Measurements from ENCODE around the gene CAMTA1.

CAMTA1 gene

GRCh38 chr1:7289694-7290093 is 504.4 kb downstream of the CAMTA1 start:
- H4K8ac ChIP-seq (ENCODE audit: low read depth, low read length): no peak overlapping the region
- H2AK5ac ChIP-seq (ENCODE audit: low read length): no peak overlapping the region
- H2AFZ ChIP-seq (ENCODE audit: insufficient read depth, low read length, poor library complexity): no peak overlapping the region
- H3K79me1 ChIP-seq (ENCODE audit: low read length): no peaks in the 10 kb centered on the region
- H2BK12ac ChIP-seq (ENCODE audit: low read length): no peak overlapping the region
- H3K4me1 ChIP-seq (ENCODE audit: control insufficient read depth in 1 of 2, insufficient read depth in 2 of 2, low read length in 2 of 2): peaks cover 3 to 4% of the 10 kb centered on the region in 2 experiments
- H3K79me2 ChIP-seq (ENCODE audit: control insufficient read depth, insufficient read depth, low read length, poor library complexity): no peaks in the 10 kb centered on the region
- no CpG with 5 or more reads among the region's 2 CpGs for WGBS (ENCODE audit: extremely low coverage, insufficient coverage, insufficient read length)
- H3K9me3 ChIP-seq (ENCODE audit: insufficient read depth, low read depth, low read length): peaks cover 2% of the 10 kb centered on the region
- no peak overlapping the region for H3K18ac ChIP-seq (ENCODE audit: low read length)
- H2BK120ac ChIP-seq (ENCODE audit: insufficient read depth, low read length, poor library complexity): no peak overlapping the region
- H3K4me3 ChIP-seq (ENCODE audit: low read depth, low read length): no peak overlapping the region
- no peak overlapping the region for H2BK5ac ChIP-seq (ENCODE audit: low read depth, low read length, poor library complexity)
- H3K4ac ChIP-seq (ENCODE audit: low read depth, low read length): no peak overlapping the region
- no peak overlapping the region for H3K23ac ChIP-seq (ENCODE audit: low read length)
- no peaks in the 10 kb centered on the region for H3K36me3 ChIP-seq (ENCODE audit: control insufficient read depth in 1 of 2, insufficient read depth in 2 of 2, low read length in 2 of 2)
- H3K9ac ChIP-seq (ENCODE audit: low read length): no peak overlapping the region
- H3K14ac ChIP-seq (ENCODE audit: low read length): no peak overlapping the region
- H3K4me2 ChIP-seq (ENCODE audit: low read length): no peak overlapping the region
- no peak overlapping the region for H4K12ac ChIP-seq (ENCODE audit: low read depth, low read length)
- no peaks in the 10 kb centered on the region for H3K27me3 ChIP-seq (ENCODE audit: insufficient read depth, low read length)
- no peak for DNase-seq
- no peak overlapping the region for H3K27ac ChIP-seq (ENCODE audit: low read depth, low read length)
- H4K91ac ChIP-seq (ENCODE audit: low read depth, low read length): no peak overlapping the region

GRCh38 chr1:7290971-7291970 is 506.0 kb downstream of the CAMTA1 start:
- Histone ChIP-seq H3K36me3 (ENCODE audit: control insufficient read depth in 1 of 2, insufficient read depth in 2 of 2, low read length in 2 of 2) (no peaks in the 10 kb centered on the region), H2BK12ac (ENCODE audit: low read length) (no peak overlapping the region), H3K4me2 (ENCODE audit: low read length) (no peak overlapping the region), H4K12ac (ENCODE audit: low read depth, low read length) (no peak overlapping the region), H3K79me1 (ENCODE audit: low read length) (no peaks in the 10 kb centered on the region), H3K9ac (ENCODE audit: low read length) (no peak overlapping the region), H3K9me3 (ENCODE audit: insufficient read depth, low read depth, low read length) (peaks cover under 1% of the 10 kb centered on the region), H3K79me2 (ENCODE audit: control insufficient read depth, insufficient read depth, low read length, poor library complexity) (no peaks in the 10 kb centered on the region), H3K4me3 (ENCODE audit: low read depth, low read length) (no peak overlapping the region), H3K14ac (ENCODE audit: low read length) (no peak overlapping the region), H3K4me1 (ENCODE audit: control insufficient read depth in 1 of 2, insufficient read depth in 2 of 2, low read length in 2 of 2) (peaks cover 3 to 4% of the 10 kb centered on the region in 2 experiments), H2AK5ac (ENCODE audit: low read length) (no peak overlapping the region), H3K23ac (ENCODE audit: low read length) (no peak overlapping the region), H3K27me3 (ENCODE audit: insufficient read depth, low read length) (no peaks in the 10 kb centered on the region), H3K18ac (ENCODE audit: low read length) (no peak overlapping the region), H2AFZ (ENCODE audit: insufficient read depth, low read length, poor library complexity) (no peak overlapping the region), H4K91ac (ENCODE audit: low read depth, low read length) (no peak overlapping the region), H2BK5ac (ENCODE audit: low read depth, low read length, poor library complexity) (no peak overlapping the region), H4K8ac (ENCODE audit: low read depth, low read length) (no peak overlapping the region), H2BK120ac (ENCODE audit: insufficient read depth, low read length, poor library complexity) (no peak overlapping the region), H3K27ac (ENCODE audit: low read depth, low read length) (no peak overlapping the region), H3K4ac (ENCODE audit: low read depth, low read length) (no peak overlapping the region)
- no peak for DNase-seq
- WGBS (ENCODE audit: extremely low coverage, insufficient coverage, insufficient read length): no CpG with 5 or more reads among the region's 14 CpGs

GRCh38 chr1:7292036-7292681 is 506.9 kb downstream of the CAMTA1 start:
- Histone ChIP-seq H3K9ac (ENCODE audit: low read length) (no peak overlapping the region), H3K9me3 (ENCODE audit: insufficient read depth, low read depth, low read length) (no peaks in the 10 kb centered on the region), H4K91ac (ENCODE audit: low read depth, low read length) (no peak overlapping the region), H3K4ac (ENCODE audit: low read depth, low read length) (no peak overlapping the region), H3K4me1 (ENCODE audit: control insufficient read depth in 1 of 2, insufficient read depth in 2 of 2, low read length in 2 of 2) (peaks cover 3 to 4% of the 10 kb centered on the region in 2 experiments), H3K23ac (ENCODE audit: low read length) (no peak overlapping the region), H4K8ac (ENCODE audit: low read depth, low read length) (no peak overlapping the region), H3K79me2 (ENCODE audit: control insufficient read depth, insufficient read depth, low read length, poor library complexity) (no peaks in the 10 kb centered on the region), H3K36me3 (ENCODE audit: control insufficient read depth in 1 of 2, insufficient read depth in 2 of 2, low read length in 2 of 2) (no peaks in the 10 kb centered on the region), H3K27ac (ENCODE audit: low read depth, low read length) (no peak overlapping the region), H2AK5ac (ENCODE audit: low read length) (no peak overlapping the region), H3K4me3 (ENCODE audit: low read depth, low read length) (no peak overlapping the region), H2BK5ac (ENCODE audit: low read depth, low read length, poor library complexity) (no peak overlapping the region), H3K14ac (ENCODE audit: low read length) (no peak overlapping the region), H3K27me3 (ENCODE audit: insufficient read depth, low read length) (no peaks in the 10 kb centered on the region), H4K12ac (ENCODE audit: low read depth, low read length) (no peak overlapping the region), H3K18ac (ENCODE audit: low read length) (no peak overlapping the region), H2BK120ac (ENCODE audit: insufficient read depth, low read length, poor library complexity) (no peak overlapping the region), H3K4me2 (ENCODE audit: low read length) (no peak overlapping the region), H2AFZ (ENCODE audit: insufficient read depth, low read length, poor library complexity) (no peak overlapping the region), H3K79me1 (ENCODE audit: low read length) (no peaks in the 10 kb centered on the region), H2BK12ac (ENCODE audit: low read length) (no peak overlapping the region)
- no peak for DNase-seq
- no CpG with 5 or more reads among the region's 10 CpGs for WGBS (ENCODE audit: extremely low coverage, insufficient coverage, insufficient read length)

- Histone ChIP-seq H3K4ac (ENCODE audit: low read depth, low read length) (no peak overlapping the region), H3K4me1 (ENCODE audit: control insufficient read depth in 1 of 2, insufficient read depth in 2 of 2, low read length in 2 of 2) (peaks cover 3 to 4% of the 10 kb centered on the region in 2 experiments), H3K79me1 (ENCODE audit: low read length) (no peaks in the 10 kb centered on the region), H3K14ac (ENCODE audit: low read length) (no peak overlapping the region), H3K9ac (ENCODE audit: low read length) (no peak overlapping the region), H2AFZ (ENCODE audit: insufficient read depth, low read length, poor library complexity) (no peak overlapping the region), H3K27ac (ENCODE audit: low read depth, low read length) (no peak overlapping the region), H3K79me2 (ENCODE audit: control insufficient read depth, insufficient read depth, low read length, poor library complexity) (no peaks in the 10 kb centered on the region), H3K36me3 (ENCODE audit: control insufficient read depth in 1 of 2, insufficient read depth in 2 of 2, low read length in 2 of 2) (no peaks in the 10 kb centered on the region), H4K12ac (ENCODE audit: low read depth, low read length) (no peak overlapping the region), H2BK12ac (ENCODE audit: low read length) (no peak overlapping the region), H4K91ac (ENCODE audit: low read depth, low read length) (no peak overlapping the region), H3K4me2 (ENCODE audit: low read length) (no peak overlapping the region), H3K4me3 (ENCODE audit: low read depth, low read length) (no peak overlapping the region), H4K8ac (ENCODE audit: low read depth, low read length) (no peak overlapping the region), H2AK5ac (ENCODE audit: low read length) (no peak overlapping the region), H2BK120ac (ENCODE audit: insufficient read depth, low read length, poor library complexity) (no peak overlapping the region), H2BK5ac (ENCODE audit: low read depth, low read length, poor library complexity) (no peak overlapping the region), H3K18ac (ENCODE audit: low read length) (no peak overlapping the region), H3K27me3 (ENCODE audit: insufficient read depth, low read length) (no peaks in the 10 kb centered on the region), H3K23ac (ENCODE audit: low read length) (no peak overlapping the region), H3K9me3 (ENCODE audit: insufficient read depth, low read depth, low read length) (no peaks in the 10 kb centered on the region)
- no peak for DNase-seq
- no CpG with 5 or more reads among the region's 17 CpGs for WGBS (ENCODE audit: extremely low coverage, insufficient coverage, insufficient read length)
These were observed 507.6 kb downstream of the CAMTA1 start for GRCh38 chr1:7292714-7293419.
